Gastrocnemius medialis (tissue), 4 donors: ENCODE results near the gene PRPS1.
"Not testable (repeated sequence)": the region's sequence is repeated elsewhere in the genome, so short reads cannot be mapped to it uniquely, and the experiment has no call there.

Source experiments
- CTCF ChIP-seq, 5 experiments: fragments of 450-650 bp in 3 of 5; fragments of 200-600 bp in 2 of 5; sonication (generic) in 2 of 5; IDR thresholded peaks in 4 of 5; conservative IDR thresholded peaks in 1 of 5; 1 replicate in 4 of 5; 2 replicates in 1 of 5; pipeline ENCODE4 v1.5.1; 2016 to 2019; ENCODE audit warnings: antibody characterized with exemption in 5 of 5, mild to moderate bottlenecking in 3 of 5, moderate library complexity in 3 of 5
- POLR2A ChIP-seq, 2 donors: fragments of 450-650 bp; IDR thresholded peaks; one replicate each; pipeline ENCODE4 v1.6.1; 2017; ENCODE audit warnings: antibody characterized with exemption in 2 of 2, mild to moderate bottlenecking in 2 of 2, moderate library complexity in 2 of 2

GRCh38 chrX:107685586-107685985 lies 57.3 kb downstream of the PRPS1 start:
- not testable (repeated sequence) for TF ChIP-seq CTCF (IDR thresholded peaks at IDR 0.05 in 4 of 5, conservative IDR thresholded peaks at IDR 0.05 in 1 of 5); POLR2A (IDR thresholded peaks at IDR 0.05)
